ENCODE data around the gene RAB44. TPM values are rescaled to one million over a fixed set of nuclear protein-coding genes. Genes with fewer than 3 reads are reported as not detected.

Gene RAB44
- total and polyA plus RNA-seq, 2 of the 4 experiments (the other 2 are of a cell fraction), result 0.03 TPM; not detected in 1

DNA sequence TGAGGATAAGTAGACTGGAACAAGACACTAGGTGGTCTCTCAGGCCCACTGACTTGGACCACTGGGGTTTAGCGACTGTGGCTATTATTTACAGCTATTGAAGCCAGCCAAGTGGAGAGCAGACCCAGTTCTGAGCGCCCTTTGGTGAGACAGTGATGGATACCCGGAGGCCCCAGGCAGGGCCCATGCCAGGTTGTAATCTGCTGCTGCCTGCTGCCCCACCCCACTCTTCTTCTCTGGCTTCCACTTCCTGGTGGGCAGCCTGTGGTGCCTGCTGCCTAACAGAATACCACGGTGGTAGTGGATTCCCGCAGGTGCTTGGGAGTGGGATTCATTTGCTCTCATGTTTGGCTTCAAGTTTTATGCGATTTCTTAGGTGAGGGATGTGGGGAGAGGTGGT lies 570 bp downstream of the RAB44 start:
- Histone ChIP-seq H3K36me3 (ENCODE audit: control insufficient read depth, insufficient read depth, low read length) (no peaks in the 10 kb centered on the region), H2AK9ac (replicated peaks; ENCODE audit: low read depth, low read length, poor library complexity) (no peak overlapping the region), H3K9me3 (ENCODE audit: control insufficient read depth, insufficient read depth, low read length) (peaks cover 3% of the 10 kb centered on the region), H3K56ac (ENCODE audit: extremely low read depth, insufficient read depth, low read length) (no peak overlapping the region), H2AFZ (replicated peaks; ENCODE audit: low read length, poor library complexity) (no peak overlapping the region), H3K27me3 (ENCODE audit: control insufficient read depth, insufficient read depth, low read length) (peaks cover 17% of the 10 kb centered on the region), H3K23ac (ENCODE audit: low read depth, low read length) (no peak overlapping the region), H2BK20ac (ENCODE audit: low read depth, low read length) (no peak overlapping the region), H2AK5ac (ENCODE audit: low read depth, low read length) (no peak overlapping the region), H3K4me1 (ENCODE audit: control insufficient read depth, insufficient read depth, low read length) (no peaks in the 10 kb centered on the region), H4K5ac (ENCODE audit: low read depth, low read length) (no peak overlapping the region), H3K9ac (ENCODE audit: low read depth, low read length) (no peak overlapping the region), H2BK15ac (ENCODE audit: low read depth, low read length) (no peak overlapping the region), H2BK5ac (ENCODE audit: low read depth, low read length, poor library complexity, severe bottlenecking) (no peak overlapping the region), H3K14ac (replicated peaks; ENCODE audit: low read depth, low read length) (no peak overlapping the region), H3K27ac (ENCODE audit: insufficient read depth, low read length) (no peak overlapping the region), H3K4me2 (ENCODE audit: low read depth, low read length) (no peak overlapping the region), H4K20me1 (ENCODE audit: insufficient read depth, low read length) (no peaks in the 10 kb centered on the region), H3K4ac (ENCODE audit: low read depth, low read length) (no peak overlapping the region), H3K18ac (ENCODE audit: low read depth, low read length) (no peak overlapping the region), H3K9me1 (ENCODE audit: insufficient read depth, low read length) (peaks cover 3% of the 10 kb centered on the region; the same call in 1 of the 2 replicates), H3K79me1 (ENCODE audit: low read depth in 1 of 2, low read length in 2 of 2) (no peaks in the 10 kb centered on the region), H2BK120ac (ENCODE audit: low read depth, low read length) (no peak overlapping the region), H3K4me3 (ENCODE audit: insufficient read depth, low read depth, low read length) (no peak overlapping the region), H4K91ac (ENCODE audit: insufficient read depth, low read depth, low read length) (no peak overlapping the region), H4K8ac (ENCODE audit: low read depth in 2 of 2, low read length in 2 of 2) (no peak overlapping the region)
- TF ChIP-seq RCOR1 (IDR thresholded peaks at IDR 0.05; ENCODE audit: insufficient replicate concordance, low read length), result no peak
- TF ChIP-seq, protein P1, sequence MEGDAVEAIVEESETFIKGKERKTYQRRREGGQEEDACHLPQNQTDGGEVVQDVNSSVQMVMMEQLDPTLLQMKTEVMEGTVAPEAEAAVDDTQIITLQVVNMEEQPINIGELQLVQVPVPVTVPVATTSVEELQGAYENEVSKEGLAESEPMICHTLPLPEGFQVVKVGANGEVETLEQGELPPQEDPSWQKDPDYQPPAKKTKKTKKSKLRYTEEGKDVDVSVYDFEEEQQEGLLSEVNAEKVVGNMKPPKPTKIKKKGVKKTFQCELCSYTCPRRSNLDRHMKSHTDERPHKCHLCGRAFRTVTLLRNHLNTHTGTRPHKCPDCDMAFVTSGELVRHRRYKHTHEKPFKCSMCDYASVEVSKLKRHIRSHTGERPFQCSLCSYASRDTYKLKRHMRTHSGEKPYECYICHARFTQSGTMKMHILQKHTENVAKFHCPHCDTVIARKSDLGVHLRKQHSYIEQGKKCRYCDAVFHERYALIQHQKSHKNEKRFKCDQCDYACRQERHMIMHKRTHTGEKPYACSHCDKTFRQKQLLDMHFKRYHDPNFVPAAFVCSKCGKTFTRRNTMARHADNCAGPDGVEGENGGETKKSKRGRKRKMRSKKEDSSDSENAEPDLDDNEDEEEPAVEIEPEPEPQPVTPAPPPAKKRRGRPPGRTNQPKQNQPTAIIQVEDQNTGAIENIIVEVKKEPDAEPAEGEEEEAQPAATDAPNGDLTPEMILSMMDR (conservative IDR thresholded peaks at IDR 0.05; ENCODE audit: low read depth, low read length), result no peak
- ChIA-PET CTCF (no interaction called here), POLR2A (ENCODE audit: unreplicated experiment) (no interaction called here)
- in situ Hi-C loops (cut with MboI; ENCODE audit: low sequenced_read_pairs), result no loop called here
- dilution Hi-C loops (cut with HindIII; ENCODE audit: low sequenced_read_pairs, unreplicated experiment), result no loop called here
- BruUV-seq (replicated peaks), result no TSS peak
- DNase-seq, result no peak
- intact Hi-C loops (cut with micrococcal nuclease), result no loop called here
- no peak for ATAC-seq (ENCODE audit: low read depth)
- WGBS, 2 experiments (ENCODE audit: extremely low coverage in 2 of 2, insufficient read length in 1 of 2), result no CpG with 5 or more reads among the region's 6 CpGs

Data from IMR-90 (cell line).